Measurements from ENCODE around the gene SYNGR1. TPM values are rescaled to one million over a fixed set of nuclear protein-coding genes. Genes with fewer than 3 reads are reported as not detected.
A peak's percentile ranks its signal among the peaks of the same experiment; 100 is the strongest.

The SYNGR1 gene
- total and polyA plus RNA-seq, 2 of the 8 experiments (the other 6 are each of a cell fraction or from before 2014, with no cell fraction given) = 32.5 to 84.7 TPM

GRCh38 chr22:39313258-39314001, 36.4 kb upstream of the SYNGR1 start (continued):
- TF ChIP-seq CHD7 (IDR thresholded peaks at IDR 0.05; ENCODE audit: insufficient replicate concordance, low read length) = no peak
- no peak for TF ChIP-seq E2F6 (IDR thresholded peaks at IDR 0.05)
- TF ChIP-seq RFX5 (IDR thresholded peaks at IDR 0.05; ENCODE audit: borderline replicate concordance, low read depth, low read length) = no peak
- TF ChIP-seq POLR2A (IDR thresholded peaks at IDR 0.05; ENCODE audit: control extremely low read depth in 1 of 2, low read depth in 2 of 2, low read length in 2 of 2) = peak; percentile 62 to 74
